SK-N-SH treated with all-trans-retinoic acid at 6 μM for 48 hours (cell line): ENCODE data around the gene REEP2.

Source experiments
- CSDC2 ChIP-seq: fragments of 250-450 bp; sonication (Bioruptor Pico); IDR thresholded peaks from 2 replicates; pipeline ENCODE4 v1.5.0; 2020; ENCODE audit warnings: mild to moderate bottlenecking, moderate library complexity
- ESRRG ChIP-seq: fragments of 250-450 bp; sonication (Bioruptor Pico); IDR thresholded peaks from 2 replicates; pipeline ENCODE4 v1.6.1; 2021; ENCODE audit warnings: mild to moderate bottlenecking
- RARB ChIP-seq: fragments of 250-450 bp; sonication (Bioruptor Pico); IDR thresholded peaks from 2 replicates; pipeline ENCODE4 v1.8.0; 2021; ENCODE audit warnings: mild to moderate bottlenecking, moderate library complexity
- SNAI2 ChIP-seq: fragments of 250-450 bp; sonication (Bioruptor Pico); IDR thresholded peaks from 2 replicates; pipeline ENCODE4 v1.5.0; 2020; ENCODE audit warnings: mild to moderate bottlenecking, moderate library complexity
- ZC3H10 ChIP-seq: fragments of 250-450 bp; sonication (Bioruptor Pico); IDR thresholded peaks from 2 replicates; pipeline ENCODE4 v1.5.1; 2021; ENCODE audit warnings: mild to moderate bottlenecking, moderate library complexity
- ZNF565 ChIP-seq: fragments of 450-650 bp; formaldehyde crosslinking; conservative IDR thresholded peaks from 2 replicates; pipeline ENCODE4 v1.5.0; 2020; ENCODE audit warnings: low read depth, mild to moderate bottlenecking, moderate library complexity
- TF ChIP-seq, protein P1 (sequence below): fragments of 250-450 bp; sonication (Bioruptor Pico); IDR thresholded peaks from 2 replicates; pipeline ENCODE4 v1.5.1; 2020; ENCODE audit warnings: low read depth, mild to moderate bottlenecking, moderate library complexity
- TF ChIP-seq, protein P2 (sequence below): fragments of 250-450 bp; sonication (Bioruptor Pico); IDR thresholded peaks from 2 replicates; pipeline ENCODE4 v1.5.0; 2020; ENCODE audit warnings: mild to moderate bottlenecking, moderate library complexity
- TF ChIP-seq, protein P3 (sequence below): fragments of 250-450 bp; sonication (Bioruptor Pico); IDR thresholded peaks from 2 replicates; pipeline ENCODE4 v1.5.1; 2021; ENCODE audit warnings: mild to moderate bottlenecking, moderate library complexity
- TF ChIP-seq, protein P4 (sequence below): fragments of 250-450 bp; sonication (Bioruptor Pico); IDR thresholded peaks from 2 replicates; pipeline ENCODE4 v1.8.0; 2020; ENCODE audit warnings: mild to moderate bottlenecking, moderate library complexity, borderline replicate concordance

DNA sequence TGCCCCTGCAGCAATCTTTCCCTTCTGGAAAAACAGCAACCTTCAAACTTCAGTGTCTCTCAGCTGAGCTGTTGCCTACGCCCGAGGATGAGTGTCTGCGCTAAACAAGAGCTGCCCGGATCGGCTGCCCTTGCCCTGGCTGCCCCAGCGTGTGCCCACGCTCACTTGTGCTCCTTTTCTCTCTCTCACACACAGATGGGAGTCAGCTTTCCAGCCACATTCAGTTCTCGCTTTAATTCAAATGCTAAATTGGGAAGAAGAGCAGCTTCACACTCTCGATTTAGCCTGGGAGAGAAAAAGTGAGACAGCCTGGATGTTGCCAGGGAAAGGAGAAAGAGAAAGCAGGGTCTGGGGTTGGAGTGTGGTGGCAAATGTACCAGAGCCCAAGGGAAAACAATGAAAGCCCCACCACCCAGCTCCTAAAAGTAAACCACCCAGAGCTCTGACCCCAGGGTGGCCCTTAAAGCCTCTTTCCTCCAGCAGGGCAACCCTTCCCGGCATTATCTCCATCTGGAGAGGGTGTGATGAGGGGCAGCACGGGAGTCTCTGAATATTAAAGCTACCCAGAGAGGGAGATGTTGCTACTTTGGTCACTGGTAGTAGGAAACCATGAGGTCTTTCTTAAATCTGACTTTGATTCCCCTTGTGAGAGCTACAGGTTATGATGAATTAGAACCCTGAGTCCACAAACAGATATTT, 16.5 kb downstream of the REEP2 start:
- TF ChIP-seq ZNF565 (CRISPR knock-in tag) = no peak
- TF ChIP-seq ZC3H10 (CRISPR knock-in tag) = no peak
- TF ChIP-seq, protein P1, sequence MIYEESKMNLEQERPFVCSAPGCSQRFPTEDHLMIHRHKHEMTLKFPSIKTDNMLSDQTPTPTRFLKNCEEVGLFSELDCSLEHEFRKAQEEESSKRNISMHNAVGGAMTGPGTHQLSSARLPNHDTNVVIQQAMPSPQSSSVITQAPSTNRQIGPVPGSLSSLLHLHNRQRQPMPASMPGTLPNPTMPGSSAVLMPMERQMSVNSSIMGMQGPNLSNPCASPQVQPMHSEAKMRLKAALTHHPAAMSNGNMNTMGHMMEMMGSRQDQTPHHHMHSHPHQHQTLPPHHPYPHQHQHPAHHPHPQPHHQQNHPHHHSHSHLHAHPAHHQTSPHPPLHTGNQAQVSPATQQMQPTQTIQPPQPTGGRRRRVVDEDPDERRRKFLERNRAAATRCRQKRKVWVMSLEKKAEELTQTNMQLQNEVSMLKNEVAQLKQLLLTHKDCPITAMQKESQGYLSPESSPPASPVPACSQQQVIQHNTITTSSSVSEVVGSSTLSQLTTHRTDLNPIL = no peak
- TF ChIP-seq, protein P2, sequence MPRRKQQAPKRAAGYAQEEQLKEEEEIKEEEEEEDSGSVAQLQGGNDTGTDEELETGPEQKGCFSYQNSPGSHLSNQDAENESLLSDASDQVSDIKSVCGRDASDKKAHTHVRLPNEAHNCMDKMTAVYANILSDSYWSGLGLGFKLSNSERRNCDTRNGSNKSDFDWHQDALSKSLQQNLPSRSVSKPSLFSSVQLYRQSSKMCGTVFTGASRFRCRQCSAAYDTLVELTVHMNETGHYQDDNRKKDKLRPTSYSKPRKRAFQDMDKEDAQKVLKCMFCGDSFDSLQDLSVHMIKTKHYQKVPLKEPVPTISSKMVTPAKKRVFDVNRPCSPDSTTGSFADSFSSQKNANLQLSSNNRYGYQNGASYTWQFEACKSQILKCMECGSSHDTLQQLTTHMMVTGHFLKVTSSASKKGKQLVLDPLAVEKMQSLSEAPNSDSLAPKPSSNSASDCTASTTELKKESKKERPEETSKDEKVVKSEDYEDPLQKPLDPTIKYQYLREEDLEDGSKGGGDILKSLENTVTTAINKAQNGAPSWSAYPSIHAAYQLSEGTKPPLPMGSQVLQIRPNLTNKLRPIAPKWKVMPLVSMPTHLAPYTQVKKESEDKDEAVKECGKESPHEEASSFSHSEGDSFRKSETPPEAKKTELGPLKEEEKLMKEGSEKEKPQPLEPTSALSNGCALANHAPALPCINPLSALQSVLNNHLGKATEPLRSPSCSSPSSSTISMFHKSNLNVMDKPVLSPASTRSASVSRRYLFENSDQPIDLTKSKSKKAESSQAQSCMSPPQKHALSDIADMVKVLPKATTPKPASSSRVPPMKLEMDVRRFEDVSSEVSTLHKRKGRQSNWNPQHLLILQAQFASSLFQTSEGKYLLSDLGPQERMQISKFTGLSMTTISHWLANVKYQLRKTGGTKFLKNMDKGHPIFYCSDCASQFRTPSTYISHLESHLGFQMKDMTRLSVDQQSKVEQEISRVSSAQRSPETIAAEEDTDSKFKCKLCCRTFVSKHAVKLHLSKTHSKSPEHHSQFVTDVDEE (CRISPR knock-in tag) = no peak
- TF ChIP-seq, protein P3, sequence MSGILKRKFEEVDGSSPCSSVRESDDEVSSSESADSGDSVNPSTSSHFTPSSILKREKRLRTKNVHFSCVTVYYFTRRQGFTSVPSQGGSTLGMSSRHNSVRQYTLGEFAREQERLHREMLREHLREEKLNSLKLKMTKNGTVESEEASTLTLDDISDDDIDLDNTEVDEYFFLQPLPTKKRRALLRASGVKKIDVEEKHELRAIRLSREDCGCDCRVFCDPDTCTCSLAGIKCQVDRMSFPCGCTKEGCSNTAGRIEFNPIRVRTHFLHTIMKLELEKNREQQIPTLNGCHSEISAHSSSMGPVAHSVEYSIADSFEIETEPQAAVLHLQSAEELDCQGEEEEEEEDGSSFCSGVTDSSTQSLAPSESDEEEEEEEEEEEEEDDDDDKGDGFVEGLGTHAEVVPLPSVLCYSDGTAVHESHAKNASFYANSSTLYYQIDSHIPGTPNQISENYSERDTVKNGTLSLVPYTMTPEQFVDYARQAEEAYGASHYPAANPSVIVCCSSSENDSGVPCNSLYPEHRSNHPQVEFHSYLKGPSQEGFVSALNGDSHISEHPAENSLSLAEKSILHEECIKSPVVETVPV = no peak
- TF ChIP-seq ESRRG = no peak
- no peak for TF ChIP-seq SNAI2 (CRISPR knock-in tag)
- TF ChIP-seq, protein P4, sequence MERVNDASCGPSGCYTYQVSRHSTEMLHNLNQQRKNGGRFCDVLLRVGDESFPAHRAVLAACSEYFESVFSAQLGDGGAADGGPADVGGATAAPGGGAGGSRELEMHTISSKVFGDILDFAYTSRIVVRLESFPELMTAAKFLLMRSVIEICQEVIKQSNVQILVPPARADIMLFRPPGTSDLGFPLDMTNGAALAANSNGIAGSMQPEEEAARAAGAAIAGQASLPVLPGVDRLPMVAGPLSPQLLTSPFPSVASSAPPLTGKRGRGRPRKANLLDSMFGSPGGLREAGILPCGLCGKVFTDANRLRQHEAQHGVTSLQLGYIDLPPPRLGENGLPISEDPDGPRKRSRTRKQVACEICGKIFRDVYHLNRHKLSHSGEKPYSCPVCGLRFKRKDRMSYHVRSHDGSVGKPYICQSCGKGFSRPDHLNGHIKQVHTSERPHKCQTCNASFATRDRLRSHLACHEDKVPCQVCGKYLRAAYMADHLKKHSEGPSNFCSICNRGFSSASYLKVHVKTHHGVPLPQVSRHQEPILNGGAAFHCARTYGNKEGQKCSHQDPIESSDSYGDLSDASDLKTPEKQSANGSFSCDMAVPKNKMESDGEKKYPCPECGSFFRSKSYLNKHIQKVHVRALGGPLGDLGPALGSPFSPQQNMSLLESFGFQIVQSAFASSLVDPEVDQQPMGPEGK = no peak
- TF ChIP-seq RARB (CRISPR knock-in tag) = no peak
- TF ChIP-seq CSDC2 (CRISPR knock-in tag) = no peak
